COLO829 (cell line): Measurements from ENCODE around the gene SULT1C3.

Experiments used
- DNase-seq: peaks from one replicate; pipeline ENCODE4 v3.0.0; 2012; ENCODE audit warnings: low spot score

SULT1C3 gene

DNA sequence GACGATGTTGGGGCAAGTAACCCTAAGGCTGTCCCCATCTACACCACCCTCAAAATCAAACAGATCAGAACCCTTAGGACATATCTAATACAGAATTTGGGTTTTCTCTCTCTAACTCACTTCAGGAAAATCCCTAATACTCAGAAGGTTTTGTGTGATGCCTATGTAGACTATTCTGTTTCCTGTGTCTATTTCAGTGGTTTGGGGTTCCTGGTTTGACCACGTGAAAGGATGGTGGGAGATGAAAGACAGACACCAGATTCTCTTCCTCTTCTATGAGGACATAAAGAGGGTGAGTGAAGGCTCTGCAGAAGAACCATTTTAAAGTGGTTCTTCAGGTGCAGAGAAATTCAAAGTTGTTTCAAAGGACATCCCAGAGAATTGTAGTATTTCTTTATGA, 65.2 kb downstream of the SULT1C3 start:
- DNase-seq, result no peak

DNA sequence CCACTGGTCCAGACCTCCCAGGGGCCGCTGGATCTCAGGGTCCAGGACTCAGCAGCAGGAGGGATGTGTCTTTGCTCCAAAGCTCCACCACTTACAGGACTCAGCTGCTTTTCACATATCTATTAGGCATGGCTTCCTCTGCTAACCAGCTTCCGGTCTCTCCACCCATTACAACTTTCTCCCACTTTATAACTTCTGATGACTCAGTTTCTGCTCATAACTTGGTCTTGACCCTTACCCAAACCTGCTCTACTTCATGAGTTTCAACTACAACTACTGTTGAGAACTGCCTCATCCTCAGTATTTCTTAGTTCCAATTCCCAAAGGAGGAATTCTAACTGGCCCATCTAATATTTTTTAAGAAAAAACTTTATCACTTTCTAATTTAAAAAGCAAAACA, 66.1 kb downstream of the SULT1C3 start:
- no peak for DNase-seq

DNA sequence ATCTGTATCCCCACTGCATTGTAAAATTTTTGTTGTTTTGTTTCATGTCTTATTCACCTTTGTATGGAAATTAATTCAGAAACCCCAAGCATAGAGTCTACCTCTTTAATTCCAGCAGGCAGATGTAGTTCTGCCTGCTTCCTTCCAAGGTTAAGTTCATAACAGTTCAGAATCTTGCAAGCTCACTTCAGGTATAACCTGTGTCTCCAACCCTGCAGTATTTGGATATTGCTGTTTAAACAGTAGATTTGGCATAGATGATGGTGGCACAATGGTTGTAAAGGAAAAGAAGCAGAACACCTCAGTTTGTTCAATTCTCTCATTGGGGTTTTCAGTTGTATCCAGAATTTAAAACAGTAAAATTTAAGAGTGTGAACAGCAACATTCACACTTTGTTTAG, 70.1 kb downstream of the SULT1C3 start:
- DNase-seq, result no peak
